Astrocyte of the spinal cord (primary cell): ENCODE measurements around the gene SQOR.

Source experiments
- DNase-seq: peaks from one replicate; pipeline ENCODE4 v3.0.0; 2011; ENCODE audit warnings: low read depth, low spot score
- H3K4me3 ChIP-seq: 2 replicates; pipeline ENCODE4 v1.5.1; 2011; ENCODE audit warnings: low read depth, mild to moderate bottlenecking, low read length, moderate library complexity
- CTCF ChIP-seq: IDR thresholded peaks from 2 replicates; pipeline ENCODE4 v1.5.1; 2012; ENCODE audit warnings: low read depth, mild to moderate bottlenecking, low read length, inconsistent platforms
- in situ Hi-C: cut with HindIII; loops from 2 replicates; pipeline ENCODE4 v1.10.0; 2017; ENCODE audit warnings: low sequenced_read_pairs

Gene SQOR

DNA sequence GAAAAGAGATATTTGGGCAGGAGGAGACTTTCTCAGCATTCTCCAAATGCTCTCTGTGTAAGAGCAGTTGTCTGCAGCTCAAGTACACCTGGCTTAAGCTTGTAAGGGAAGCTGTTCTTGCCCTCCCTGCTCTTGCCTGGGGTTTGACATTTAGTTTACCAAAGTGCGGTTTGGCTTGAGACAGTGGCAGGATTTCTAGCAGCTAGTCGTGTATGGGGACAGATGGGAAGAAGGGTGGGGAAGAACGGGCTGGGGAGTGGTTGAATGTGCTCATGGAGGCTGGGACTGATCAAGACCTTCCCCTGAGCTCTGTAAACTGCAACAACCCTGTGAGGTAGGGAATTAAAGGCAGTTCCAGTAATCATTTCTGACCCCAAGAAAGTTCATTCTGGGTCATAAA lies 39.8 kb downstream of the SQOR start:
- in situ Hi-C loops = no loop called here
- H3K4me3 ChIP-seq = no peak overlapping the region
- DNase-seq = no peak
- TF ChIP-seq CTCF = no peak

DNA sequence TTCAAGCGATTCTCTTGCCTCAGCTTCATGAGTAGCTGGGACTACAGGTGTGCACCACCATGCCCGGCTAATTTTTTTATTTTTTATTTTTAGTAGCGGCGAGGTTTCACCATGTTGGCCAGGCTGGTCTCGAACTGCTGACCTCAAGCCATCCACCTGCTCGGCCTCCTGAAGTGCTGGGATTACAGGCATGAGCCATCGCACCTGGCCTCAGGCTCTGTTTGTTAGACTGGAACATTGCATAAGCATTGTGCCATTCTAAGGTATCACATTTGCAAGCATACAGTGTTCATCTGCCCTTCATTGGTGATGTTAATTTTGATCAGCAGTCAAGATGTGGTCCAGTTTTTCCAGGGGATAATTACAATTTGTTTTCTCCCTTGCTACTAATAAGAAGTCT lies 43.0 kb downstream of the SQOR start:
- DNase-seq = no peak
- H3K4me3 ChIP-seq = no peak overlapping the region
- TF ChIP-seq CTCF = no peak
- in situ Hi-C loops = no loop called here

GRCh38 chr15:45678459-45679178 lies 43.8 kb downstream of the SQOR start:
- in situ Hi-C loops = no loop called here
- no peak for DNase-seq
- no peak for TF ChIP-seq CTCF
- no peak overlapping the region for H3K4me3 ChIP-seq

GRCh38 chr15:45684533-45684932 lies 49.7 kb downstream of the SQOR start:
- no peak overlapping the region for H3K4me3 ChIP-seq
- in situ Hi-C loops = no loop called here

GRCh38 chr15:45689616-45690015 lies 54.8 kb downstream of the SQOR start:
- H3K4me3 ChIP-seq = no peak overlapping the region
- DNase-seq = no peak
- no peak for TF ChIP-seq CTCF
- in situ Hi-C loops = no loop called here

More at GRCh38 chr15:45684533-45684932, 49.7 kb downstream of the SQOR start:
- no peak for DNase-seq
- no peak for TF ChIP-seq CTCF

DNA sequence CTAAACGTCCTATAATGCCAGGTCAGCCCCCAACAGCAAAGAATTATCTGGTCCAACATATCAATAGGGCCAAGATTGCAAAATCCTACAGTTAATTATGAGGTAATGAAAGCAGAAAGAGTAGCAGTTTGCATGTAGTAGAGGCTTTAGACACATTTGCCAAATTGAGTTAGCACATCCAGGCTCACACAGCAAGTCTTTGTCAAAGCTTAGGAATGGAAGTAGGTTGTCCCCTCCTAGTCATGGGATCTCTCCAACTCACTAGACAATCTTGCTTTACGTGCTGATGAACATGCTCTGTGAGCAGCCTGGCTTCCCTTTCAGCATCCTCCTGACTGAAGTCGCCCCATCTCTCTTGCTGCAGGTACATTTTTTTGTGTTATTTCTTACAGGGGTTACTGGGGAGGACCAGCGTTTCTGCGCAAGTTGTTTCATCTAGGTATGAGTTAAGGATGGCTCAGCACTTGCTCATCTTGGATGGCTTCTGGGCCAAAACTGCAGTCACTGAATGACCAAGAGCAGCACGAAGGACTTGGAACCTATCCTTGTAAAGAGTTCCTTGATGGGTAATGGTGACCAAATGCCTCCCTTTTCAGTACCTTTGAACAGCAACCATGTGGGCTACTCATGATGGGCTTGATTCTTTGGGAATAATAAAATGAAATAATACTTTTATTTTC lies 55.9 kb downstream of the SQOR start:
- H3K4me3 ChIP-seq = no peak overlapping the region
- no peak for DNase-seq
- in situ Hi-C loops = no loop called here
- TF ChIP-seq CTCF = no peak
